ENCODE results near the gene UNCX. TPM values are rescaled to one million over a fixed set of nuclear protein-coding genes. Genes with fewer than 3 reads are reported as not detected.

UNCX gene
- total RNA-seq, 1 experiment from 2014 or later = not detected

- H3K4me1 Mint-ChIP-seq (ENCODE audit: low read depth, unreplicated experiment) = no peaks in the 10 kb centered on the region
- BruUV-seq (replicated peaks) = no TSS peak
- H3K27ac Mint-ChIP-seq (ENCODE audit: unreplicated experiment) = no peak overlapping the region
- intact Hi-C loops (cut with micrococcal nuclease; ENCODE audit: unreplicated experiment) = no loop called here
- no peaks in the 10 kb centered on the region for H3K36me3 Mint-ChIP-seq (ENCODE audit: insufficient read depth, unreplicated experiment)
- DNase-seq = no peak
- CTCF ChIA-PET = interaction anchor here (0.7 to 2.5 kb wide), 2 partner anchors 14 to 166 kb away, joined by 3 to 6 read pairs; no protein-coding TSS in a partner anchor
- H3K9me3 Mint-ChIP-seq (ENCODE audit: low read depth, unreplicated experiment) = no peaks in the 10 kb centered on the region
- TF ChIP-seq CTCF (IDR thresholded peaks at IDR 0.05; ENCODE audit: unreplicated experiment) = no peak
- peaks cover 92% of the 10 kb centered on the region for H3K27me3 Mint-ChIP-seq (ENCODE audit: unreplicated experiment)
- no peak overlapping the region for H3K4me3 Mint-ChIP-seq (ENCODE audit: low read depth, unreplicated experiment)
Measured at GRCh38 chr7:1237704-1238255, 5.1 kb downstream of the UNCX start.

- no peaks in the 10 kb centered on the region for H3K4me1 Mint-ChIP-seq (ENCODE audit: low read depth, unreplicated experiment)
- intact Hi-C loops (cut with micrococcal nuclease; ENCODE audit: unreplicated experiment) = no loop called here
- H3K4me3 Mint-ChIP-seq (ENCODE audit: low read depth, unreplicated experiment) = no peak overlapping the region
- DNase-seq = no peak
- CTCF ChIA-PET = interaction anchor here (0.7 to 2.5 kb wide), 2 partner anchors 13 to 165 kb away, joined by 3 to 6 read pairs; no protein-coding TSS in a partner anchor
- no peak overlapping the region for H3K27ac Mint-ChIP-seq (ENCODE audit: unreplicated experiment)
- H3K27me3 Mint-ChIP-seq (ENCODE audit: unreplicated experiment) = peaks cover 99% of the 10 kb centered on the region
- no TSS peak for BruUV-seq (replicated peaks)
- H3K9me3 Mint-ChIP-seq (ENCODE audit: low read depth, unreplicated experiment) = no peaks in the 10 kb centered on the region
- H3K36me3 Mint-ChIP-seq (ENCODE audit: insufficient read depth, unreplicated experiment) = no peaks in the 10 kb centered on the region
- no peak for TF ChIP-seq CTCF (IDR thresholded peaks at IDR 0.05; ENCODE audit: unreplicated experiment)
Measured at GRCh38 chr7:1238450-1238882, 5.8 kb downstream of the UNCX start.

GRCh38 chr7:1238931-1239802, 6.5 kb downstream of the UNCX start:
- BruUV-seq (replicated peaks) = no TSS peak
- Mint-ChIP-seq H3K36me3 (ENCODE audit: insufficient read depth, unreplicated experiment) (no peaks in the 10 kb centered on the region), H3K27me3 (ENCODE audit: unreplicated experiment) (peaks cover 100% of the 10 kb centered on the region), H3K4me3 (ENCODE audit: low read depth, unreplicated experiment) (no peak overlapping the region), H3K27ac (ENCODE audit: unreplicated experiment) (no peak overlapping the region), H3K4me1 (ENCODE audit: low read depth, unreplicated experiment) (no peaks in the 10 kb centered on the region), H3K9me3 (ENCODE audit: low read depth, unreplicated experiment) (no peaks in the 10 kb centered on the region)
- no peak for DNase-seq
- intact Hi-C loops (cut with micrococcal nuclease; ENCODE audit: unreplicated experiment) = no loop called here
- CTCF ChIA-PET = interaction anchor here (0.7 to 2.5 kb wide), 2 partner anchors 12 to 18 kb away, joined by 3 to 6 read pairs; no protein-coding TSS in a partner anchor
- no peak for TF ChIP-seq CTCF (IDR thresholded peaks at IDR 0.05; ENCODE audit: unreplicated experiment)

GRCh38 chr7:1239803-1240516, 7.3 kb downstream of the UNCX start:
- no TSS peak for BruUV-seq (replicated peaks)
- H3K9me3 Mint-ChIP-seq (ENCODE audit: low read depth, unreplicated experiment) = no peaks in the 10 kb centered on the region
- no peak for DNase-seq
- no peaks in the 10 kb centered on the region for H3K36me3 Mint-ChIP-seq (ENCODE audit: insufficient read depth, unreplicated experiment)
- H3K27ac Mint-ChIP-seq (ENCODE audit: unreplicated experiment) = no peak overlapping the region
- H3K27me3 Mint-ChIP-seq (ENCODE audit: unreplicated experiment) = peaks cover 100% of the 10 kb centered on the region
- TF ChIP-seq CTCF (IDR thresholded peaks at IDR 0.05; ENCODE audit: unreplicated experiment) = no peak
- CTCF ChIA-PET = interaction anchor here (0.7 to 2.5 kb wide), 2 partner anchors 12 to 18 kb away, joined by 3 to 6 read pairs; no protein-coding TSS in a partner anchor
- H3K4me1 Mint-ChIP-seq (ENCODE audit: low read depth, unreplicated experiment) = no peaks in the 10 kb centered on the region
- intact Hi-C loops (cut with micrococcal nuclease; ENCODE audit: unreplicated experiment) = no loop called here
- H3K4me3 Mint-ChIP-seq (ENCODE audit: low read depth, unreplicated experiment) = no peak overlapping the region
